ENCODE measurements around the gene RBM34. TPM values are rescaled to one million over a fixed set of nuclear protein-coding genes. Genes with fewer than 3 reads are reported as not detected.

The RBM34 gene
- total RNA-seq, 1 donor from 2014 or later: 130 TPM

GRCh38 chr1:235136111-235136510 is 24.9 kb downstream of the RBM34 start:
- TF ChIP-seq, protein P1, sequence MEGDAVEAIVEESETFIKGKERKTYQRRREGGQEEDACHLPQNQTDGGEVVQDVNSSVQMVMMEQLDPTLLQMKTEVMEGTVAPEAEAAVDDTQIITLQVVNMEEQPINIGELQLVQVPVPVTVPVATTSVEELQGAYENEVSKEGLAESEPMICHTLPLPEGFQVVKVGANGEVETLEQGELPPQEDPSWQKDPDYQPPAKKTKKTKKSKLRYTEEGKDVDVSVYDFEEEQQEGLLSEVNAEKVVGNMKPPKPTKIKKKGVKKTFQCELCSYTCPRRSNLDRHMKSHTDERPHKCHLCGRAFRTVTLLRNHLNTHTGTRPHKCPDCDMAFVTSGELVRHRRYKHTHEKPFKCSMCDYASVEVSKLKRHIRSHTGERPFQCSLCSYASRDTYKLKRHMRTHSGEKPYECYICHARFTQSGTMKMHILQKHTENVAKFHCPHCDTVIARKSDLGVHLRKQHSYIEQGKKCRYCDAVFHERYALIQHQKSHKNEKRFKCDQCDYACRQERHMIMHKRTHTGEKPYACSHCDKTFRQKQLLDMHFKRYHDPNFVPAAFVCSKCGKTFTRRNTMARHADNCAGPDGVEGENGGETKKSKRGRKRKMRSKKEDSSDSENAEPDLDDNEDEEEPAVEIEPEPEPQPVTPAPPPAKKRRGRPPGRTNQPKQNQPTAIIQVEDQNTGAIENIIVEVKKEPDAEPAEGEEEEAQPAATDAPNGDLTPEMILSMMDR (IDR thresholded peaks at IDR 0.05; ENCODE audit: insufficient read depth, low read length, poor library complexity, severe bottlenecking): no peak
- H3K36me3 ChIP-seq (ENCODE audit: control insufficient read depth, insufficient read depth, low read length): peaks cover 3% of the 10 kb centered on the region
- DNase-seq (ENCODE audit: low read depth): no peak
- H3K4me3 ChIP-seq (ENCODE audit: low read depth, low read length): no peak overlapping the region
- no peaks in the 10 kb centered on the region for H3K27me3 ChIP-seq (ENCODE audit: control insufficient read depth, insufficient read depth, low read length)

- Histone ChIP-seq H3K27me3 (ENCODE audit: control insufficient read depth, insufficient read depth, low read length) (no peaks in the 10 kb centered on the region), H3K36me3 (ENCODE audit: control insufficient read depth, insufficient read depth, low read length) (peaks cover 3% of the 10 kb centered on the region), H3K4me3 (ENCODE audit: low read depth, low read length) (no peak overlapping the region)
- TF ChIP-seq, protein P1 (IDR thresholded peaks at IDR 0.05; ENCODE audit: insufficient read depth, low read length, poor library complexity, severe bottlenecking): no peak
- no peak for DNase-seq (ENCODE audit: low read depth)
Observed at GRCh38 chr1:235134171-235134570, 26.9 kb downstream of the RBM34 start.

- peaks cover 3% of the 10 kb centered on the region for H3K36me3 ChIP-seq (ENCODE audit: control insufficient read depth, insufficient read depth, low read length)
- no peak overlapping the region for H3K4me3 ChIP-seq (ENCODE audit: low read depth, low read length)
- TF ChIP-seq, protein P1 (IDR thresholded peaks at IDR 0.05; ENCODE audit: insufficient read depth, low read length, poor library complexity, severe bottlenecking): no peak
- H3K27me3 ChIP-seq (ENCODE audit: control insufficient read depth, insufficient read depth, low read length): no peaks in the 10 kb centered on the region
- DNase-seq (ENCODE audit: low read depth): no peak
Observed at GRCh38 chr1:235133086-235133485, 28.0 kb downstream of the RBM34 start.

DNA sequence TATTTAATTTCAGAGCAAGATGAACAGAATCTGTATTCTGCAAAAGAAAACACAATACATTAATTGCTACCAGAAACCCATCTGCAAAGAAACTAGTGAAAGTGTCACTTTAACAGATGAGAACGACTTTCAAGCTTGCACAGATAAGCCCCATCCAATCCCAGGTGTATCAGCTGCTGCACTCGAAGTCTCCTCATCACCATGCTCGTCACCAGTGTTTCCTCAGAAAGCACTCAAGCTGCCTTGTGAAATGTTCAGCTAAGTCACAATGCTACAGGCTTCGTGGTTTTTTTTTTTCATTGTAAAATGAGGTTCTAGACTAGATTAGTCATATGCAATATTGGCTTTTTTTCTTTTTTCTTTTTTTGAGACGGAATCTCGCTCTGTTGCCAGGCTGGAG is 29.1 kb downstream of the RBM34 start:
- Histone ChIP-seq H3K36me3 (ENCODE audit: control insufficient read depth, insufficient read depth, low read length) (peaks cover 2% of the 10 kb centered on the region), H3K27me3 (ENCODE audit: control insufficient read depth, insufficient read depth, low read length) (no peaks in the 10 kb centered on the region), H3K4me3 (ENCODE audit: low read depth, low read length) (no peak overlapping the region)
- TF ChIP-seq, protein P1 (IDR thresholded peaks at IDR 0.05; ENCODE audit: insufficient read depth, low read length, poor library complexity, severe bottlenecking): no peak
- DNase-seq (ENCODE audit: low read depth): no peak

- DNase-seq (ENCODE audit: low read depth): no peak
- Histone ChIP-seq H3K4me3 (ENCODE audit: low read depth, low read length) (no peak overlapping the region), H3K27me3 (ENCODE audit: control insufficient read depth, insufficient read depth, low read length) (no peaks in the 10 kb centered on the region), H3K36me3 (ENCODE audit: control insufficient read depth, insufficient read depth, low read length) (peaks cover 3% of the 10 kb centered on the region)
- TF ChIP-seq, protein P1 (IDR thresholded peaks at IDR 0.05; ENCODE audit: insufficient read depth, low read length, poor library complexity, severe bottlenecking): no peak
Observed at GRCh38 chr1:235130766-235131270, 30.2 kb downstream of the RBM34 start.
